NCI-H524 treated with DMSO at 0.1 percent for 48 hours (cell line): ENCODE data around the gene SYT7.
A peak's percentile ranks its signal among the peaks of the same experiment; 100 is the strongest.

ENCODE experiments used
- DNase-seq: peaks from one replicate; lab custom pipeline; 2025; lab: John Stamatoyannopoulos, UW

SYT7 gene

DNA sequence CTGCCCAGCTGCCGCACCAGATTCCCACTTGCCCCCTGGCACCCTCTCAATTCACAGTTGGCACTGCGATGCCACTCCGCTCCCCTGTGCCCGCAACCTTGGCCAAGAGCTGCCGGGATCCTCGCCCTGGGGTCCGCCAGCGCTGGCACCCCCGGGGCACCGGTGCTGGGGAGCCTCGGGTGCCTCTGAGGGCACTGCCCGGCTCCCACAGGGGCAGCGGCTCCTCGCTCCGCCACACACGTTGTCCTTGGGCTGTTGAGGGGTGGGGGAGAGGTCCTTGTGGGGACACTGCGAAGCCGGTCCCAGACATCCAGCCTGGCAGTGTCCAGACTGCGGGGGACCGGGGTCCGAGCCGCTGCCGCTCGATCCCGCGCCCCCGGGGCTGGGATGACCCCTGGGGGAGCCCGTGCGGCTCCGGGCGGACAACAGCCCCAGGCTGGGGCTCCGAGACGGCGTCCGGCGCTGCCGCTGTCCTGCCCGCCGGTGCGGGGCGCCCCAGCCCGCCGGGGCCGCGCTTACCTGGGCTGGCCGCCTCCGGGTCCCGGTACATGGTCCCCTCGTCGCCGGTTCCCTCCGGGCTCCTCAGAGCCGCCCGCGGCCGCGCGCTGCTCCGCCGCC, 496 bp downstream of the SYT7 start:
- DNase-seq, result no peak

DNA sequence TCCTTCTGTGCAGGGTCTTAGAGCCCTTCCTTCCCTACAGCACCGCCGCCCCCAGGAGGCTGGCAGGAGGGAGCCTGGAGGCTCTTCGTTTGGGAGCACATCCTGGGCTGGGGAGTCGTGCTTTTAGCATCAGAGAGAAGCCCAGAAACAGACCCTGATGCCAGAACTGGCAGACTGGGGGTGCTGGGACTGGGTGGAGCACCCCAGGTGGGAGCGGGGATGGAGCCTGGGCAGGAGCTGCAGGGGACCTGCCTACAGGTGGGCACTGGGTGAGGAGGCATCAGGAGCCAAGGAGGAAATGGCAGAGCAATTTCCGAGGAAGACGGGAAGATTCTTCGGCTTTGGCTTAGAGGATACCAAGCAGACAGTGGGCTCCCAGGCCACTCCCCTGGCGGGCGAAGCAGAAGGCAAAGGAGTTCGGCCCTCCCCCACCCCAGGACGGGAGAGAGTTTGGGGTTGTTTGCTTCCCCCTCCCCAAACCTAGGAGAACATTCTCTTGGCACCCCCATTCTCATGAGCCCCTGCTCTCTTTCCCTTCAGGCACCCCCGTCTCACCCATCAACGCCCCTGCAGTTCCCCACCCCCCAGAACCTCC, 1.1 kb downstream of the SYT7 start:
- DNase-seq, result no peak

DNA sequence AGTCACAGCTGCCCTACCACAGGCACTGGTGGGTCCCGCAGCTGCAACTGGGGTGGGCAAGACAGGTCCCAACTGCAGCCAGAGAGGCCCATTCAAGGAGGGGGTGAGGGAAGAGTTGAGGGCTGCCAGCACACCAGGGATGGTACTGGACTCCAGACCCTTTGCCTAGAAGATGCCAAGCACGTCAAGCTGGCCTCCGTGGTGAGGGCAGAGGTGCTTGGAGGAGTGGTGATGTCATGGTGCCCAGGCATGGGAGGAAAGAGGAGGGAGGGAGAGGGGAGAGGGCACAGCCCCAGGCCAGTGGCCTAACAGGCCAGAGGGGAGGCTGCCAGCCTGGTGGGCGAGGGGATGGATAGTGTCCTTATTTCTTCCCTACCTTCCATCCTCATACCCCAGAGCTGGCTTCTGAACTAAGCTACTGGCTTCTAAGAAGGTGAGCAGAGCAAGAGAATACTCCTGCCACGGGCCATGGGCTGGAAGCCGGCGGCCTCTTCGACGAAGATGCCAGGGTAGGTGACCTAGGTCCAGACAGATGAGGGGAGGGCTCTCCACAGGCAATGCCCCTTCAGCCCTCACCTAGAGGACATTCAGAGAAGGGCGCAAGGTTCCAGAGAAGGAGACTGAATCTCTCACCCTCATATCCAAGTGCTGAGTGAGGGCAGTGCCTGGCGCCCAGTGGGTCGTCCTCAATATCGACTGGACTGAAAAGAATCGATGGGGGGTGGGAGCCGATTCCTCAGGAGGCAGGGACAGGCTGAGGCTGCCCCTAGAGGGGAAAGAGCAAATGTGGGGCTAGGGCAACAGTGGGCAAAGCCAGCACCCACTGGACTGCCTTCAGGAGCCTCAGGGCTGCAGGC, 1.8 kb downstream of the SYT7 start:
- DNase-seq, result no peak

DNA sequence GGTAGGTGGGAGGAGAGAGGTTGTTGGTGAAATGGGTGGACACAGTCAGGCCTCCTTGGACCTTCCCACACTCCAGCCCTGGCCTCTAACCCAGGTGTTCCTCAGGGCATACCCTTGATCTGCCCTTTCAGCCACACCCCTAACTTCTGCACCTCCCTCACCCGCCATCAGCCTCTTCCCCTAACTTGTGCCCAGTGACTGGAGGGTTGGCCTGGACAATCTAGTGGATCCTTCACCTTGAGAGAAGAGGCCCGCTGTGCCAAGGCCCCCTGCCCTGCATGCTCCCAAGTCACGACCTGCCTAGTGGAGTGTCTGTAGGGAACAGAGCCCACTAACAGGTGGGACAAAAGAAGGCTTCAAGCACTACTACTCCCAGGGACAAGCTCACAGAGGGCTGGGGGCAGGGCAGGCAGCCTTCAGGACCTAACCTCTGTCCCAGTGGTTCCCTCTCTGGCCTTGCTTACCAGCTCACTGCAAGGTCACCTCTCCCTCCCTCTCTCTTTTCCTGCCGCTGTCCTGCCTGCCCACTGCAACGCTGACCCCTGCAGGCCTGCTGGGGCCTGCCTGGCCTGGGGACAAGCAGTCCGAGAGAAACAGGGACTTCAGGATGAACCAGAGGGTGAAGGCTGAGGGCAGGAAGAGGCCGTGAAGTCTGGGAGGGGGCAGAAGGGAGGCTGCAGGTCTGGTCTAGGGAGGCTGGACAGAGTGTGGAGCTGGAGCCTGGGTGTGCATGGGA, 3.3 kb downstream of the SYT7 start:
- no peak for DNase-seq

DNA sequence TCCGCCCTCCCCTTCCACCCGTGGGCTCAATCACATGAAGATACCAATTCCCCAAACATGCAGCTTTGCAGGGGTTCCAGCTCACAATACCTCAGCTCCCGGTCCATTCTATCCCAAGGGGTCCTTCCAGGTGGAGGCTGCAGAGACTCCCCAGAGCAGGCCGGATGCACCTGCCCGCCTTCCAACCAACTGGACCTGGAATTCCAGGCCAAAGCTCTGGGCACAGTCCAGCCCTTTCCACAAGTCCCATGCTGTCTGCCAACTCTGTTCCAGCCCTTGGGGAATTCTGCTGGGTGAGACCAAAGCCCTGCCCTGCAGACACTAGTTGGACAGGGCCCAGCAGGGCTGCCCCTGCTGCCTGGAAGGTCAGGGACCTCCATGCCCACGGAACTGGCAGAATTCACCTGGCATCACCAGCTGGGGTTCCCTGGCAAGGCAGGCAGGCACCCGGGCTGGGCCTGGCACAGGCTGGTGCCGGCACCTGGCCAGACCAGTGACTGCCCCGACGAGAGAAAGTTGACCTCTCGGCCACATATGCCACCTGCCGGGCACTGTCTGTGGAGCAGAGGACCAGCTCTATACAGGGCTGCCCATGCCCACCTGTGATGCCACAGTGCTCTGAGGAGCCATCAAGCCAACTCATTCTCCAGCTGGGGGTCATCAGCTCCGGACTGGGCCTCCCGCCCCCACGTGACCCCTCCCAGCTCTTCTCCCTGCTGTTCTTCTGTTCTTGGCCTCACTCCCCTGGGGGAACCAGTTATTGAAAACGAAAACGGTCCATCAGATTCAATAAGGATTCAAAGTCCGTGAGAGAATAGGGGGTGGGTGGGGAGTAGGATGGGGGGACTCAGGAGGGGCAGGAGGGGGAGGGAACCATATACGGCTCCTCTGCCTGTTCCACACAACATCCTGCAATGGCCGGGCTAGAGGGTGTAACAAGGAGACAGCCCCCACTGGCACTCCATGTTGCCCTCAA, 4.7 kb downstream of the SYT7 start:
- no peak for DNase-seq

DNA sequence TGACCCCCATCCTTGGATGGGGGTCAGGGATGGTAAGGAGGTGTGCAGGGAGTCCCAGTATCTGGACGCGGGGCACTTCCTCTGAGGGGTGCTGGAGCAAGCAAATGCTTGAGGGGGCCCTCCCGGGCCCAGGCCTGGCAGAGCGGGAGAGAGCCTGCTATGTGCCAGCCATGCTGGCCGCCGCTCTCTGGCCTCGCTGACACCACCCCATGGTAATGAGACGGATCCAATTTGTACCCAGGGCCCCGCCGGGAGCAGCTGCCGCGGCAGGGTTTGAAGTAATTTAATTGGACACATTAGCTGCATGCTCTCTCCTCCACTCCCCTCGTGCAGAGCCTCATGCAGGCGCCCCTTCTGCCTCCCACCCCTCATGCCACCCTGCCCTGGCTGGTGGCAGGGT, 6.3 kb downstream of the SYT7 start:
- no peak for DNase-seq

DNA sequence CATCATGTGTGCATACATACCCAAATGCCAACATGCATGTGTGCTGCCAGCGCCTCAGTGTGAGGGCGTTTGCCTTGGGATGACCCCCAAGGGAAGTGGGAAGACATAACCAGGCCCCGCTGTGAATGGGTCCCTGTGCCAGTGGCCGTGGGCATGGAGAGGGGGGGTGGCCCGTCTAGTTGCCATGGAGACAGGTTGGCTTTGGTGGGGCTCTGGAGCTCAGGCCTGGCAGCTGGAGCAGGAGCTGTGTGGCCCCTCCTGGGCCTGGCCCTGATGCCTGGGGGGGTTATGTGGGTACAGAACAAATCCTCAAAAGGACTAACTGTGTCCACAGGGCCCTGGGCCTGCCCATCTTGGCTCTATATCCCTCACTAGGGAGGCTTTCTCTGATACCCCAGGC, 8.0 kb downstream of the SYT7 start:
- no peak for DNase-seq

DNA sequence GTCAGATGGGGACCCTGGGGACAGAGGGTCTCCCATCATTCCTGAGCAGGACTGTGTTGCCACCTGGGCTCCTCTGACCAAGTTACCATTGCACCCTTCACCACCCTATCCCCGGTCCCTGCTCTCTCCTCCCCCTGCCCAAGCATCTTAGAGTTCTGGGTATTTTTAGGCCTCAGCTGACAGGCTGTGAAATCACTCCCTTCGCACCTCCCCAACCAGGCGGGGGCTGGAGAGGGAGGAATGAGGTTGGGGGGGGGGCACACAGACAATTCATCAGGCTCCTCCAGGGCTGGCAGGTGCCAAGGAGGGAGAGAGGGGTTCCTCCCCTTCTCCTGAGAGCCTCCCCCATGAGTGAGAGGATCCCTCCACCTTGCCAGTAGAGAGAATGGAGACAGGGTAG, 9.0 kb downstream of the SYT7 start:
- no peak for DNase-seq

DNA sequence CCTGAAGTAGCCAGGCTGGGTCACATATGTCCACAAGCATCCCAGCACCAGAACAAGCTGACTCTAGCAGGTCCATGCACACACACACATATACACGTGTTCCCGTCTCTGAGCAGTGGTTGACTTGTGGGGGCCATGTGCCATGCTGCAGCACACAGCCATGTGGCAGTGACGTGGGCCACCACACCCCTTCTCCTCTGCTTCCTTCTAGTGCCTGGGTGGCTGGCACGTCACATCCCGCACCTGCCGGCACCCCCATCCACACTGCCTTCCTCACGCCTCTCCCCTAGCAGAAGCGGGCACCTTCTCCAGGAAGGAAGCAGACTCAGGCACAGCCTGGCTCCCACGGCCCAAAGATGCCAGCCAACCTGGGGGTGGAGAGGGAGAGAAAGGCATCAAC, 9.5 kb downstream of the SYT7 start:
- no peak for DNase-seq

DNA sequence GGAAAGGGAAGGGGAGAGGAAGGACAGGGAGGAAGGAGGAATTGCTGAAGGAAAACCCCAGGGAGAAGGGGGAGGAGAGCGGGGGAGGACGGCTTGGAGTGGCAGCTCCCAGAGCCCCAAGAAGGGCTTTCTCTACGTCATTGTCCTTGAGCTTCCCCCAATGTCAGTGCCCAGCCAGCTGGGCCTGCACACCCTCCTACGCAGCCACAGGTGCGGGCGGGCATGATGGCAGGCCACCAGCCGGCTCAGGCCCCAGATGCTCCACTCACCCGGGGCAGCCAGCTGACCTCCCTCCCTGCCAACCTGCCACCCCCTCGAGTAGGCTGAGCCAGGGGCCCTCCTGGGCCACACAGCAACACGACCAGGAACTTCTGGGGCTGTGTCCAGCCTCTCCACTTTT, 11.2 kb downstream of the SYT7 start:
- DNase-seq, result no peak

DNA sequence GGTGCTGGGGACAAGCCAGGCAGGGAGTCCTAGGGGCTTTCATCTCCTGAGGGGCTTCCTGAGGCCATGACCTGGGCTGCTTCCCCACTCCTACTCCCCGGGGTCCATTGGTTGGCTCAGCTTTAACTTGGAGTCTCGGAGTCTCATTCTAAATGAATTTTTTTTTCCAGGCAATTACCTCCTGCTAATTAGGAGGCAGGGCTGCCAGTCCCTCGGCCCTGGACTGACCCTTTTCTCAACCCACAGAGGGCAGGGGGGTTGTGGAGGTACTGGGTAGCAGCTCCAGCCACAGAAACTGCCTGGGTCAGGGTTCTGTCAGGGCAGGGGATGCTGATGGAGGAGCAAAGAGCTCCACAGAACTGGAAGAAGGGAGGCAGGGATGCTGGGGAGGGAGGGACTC, 11.9 kb downstream of the SYT7 start:
- no peak for DNase-seq

DNA sequence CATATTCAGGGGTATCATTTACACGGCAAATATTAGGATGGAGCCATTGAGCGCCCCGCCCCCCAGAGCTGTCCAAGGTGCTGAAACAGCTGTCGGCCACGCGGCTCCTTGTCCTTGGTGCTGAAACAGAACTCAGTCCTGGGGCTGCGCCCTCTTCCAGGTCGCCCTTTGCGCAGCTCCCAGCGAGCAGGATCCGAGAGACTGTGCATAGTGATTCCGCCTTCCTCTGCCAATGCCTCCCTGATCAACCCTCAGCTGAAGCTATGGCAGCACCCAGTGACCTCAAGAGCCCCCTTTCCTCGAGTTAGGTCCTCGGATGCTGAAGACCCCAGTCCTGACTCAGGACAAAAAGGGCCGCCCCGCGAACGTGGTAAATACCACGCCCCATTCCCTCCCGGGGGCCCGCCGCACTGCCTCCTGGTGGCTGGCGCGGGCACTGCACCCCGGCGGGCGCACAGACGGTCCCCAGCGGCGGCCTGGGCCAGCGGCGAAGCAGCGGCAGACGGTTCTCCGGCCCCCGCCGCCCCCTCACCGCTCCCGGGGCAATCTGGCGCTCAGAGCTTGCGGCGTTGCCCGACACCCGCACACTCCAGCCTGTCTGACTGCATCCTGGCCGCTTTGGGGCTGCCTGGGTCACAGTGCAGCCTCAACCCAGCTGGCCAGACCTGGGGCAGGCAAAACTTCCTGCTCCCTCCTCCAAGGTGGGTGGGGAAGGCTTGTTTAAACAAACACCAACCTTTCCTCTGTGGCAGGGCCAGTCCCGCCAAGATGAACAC, 13.4 kb downstream of the SYT7 start:
- no peak for DNase-seq

DNA sequence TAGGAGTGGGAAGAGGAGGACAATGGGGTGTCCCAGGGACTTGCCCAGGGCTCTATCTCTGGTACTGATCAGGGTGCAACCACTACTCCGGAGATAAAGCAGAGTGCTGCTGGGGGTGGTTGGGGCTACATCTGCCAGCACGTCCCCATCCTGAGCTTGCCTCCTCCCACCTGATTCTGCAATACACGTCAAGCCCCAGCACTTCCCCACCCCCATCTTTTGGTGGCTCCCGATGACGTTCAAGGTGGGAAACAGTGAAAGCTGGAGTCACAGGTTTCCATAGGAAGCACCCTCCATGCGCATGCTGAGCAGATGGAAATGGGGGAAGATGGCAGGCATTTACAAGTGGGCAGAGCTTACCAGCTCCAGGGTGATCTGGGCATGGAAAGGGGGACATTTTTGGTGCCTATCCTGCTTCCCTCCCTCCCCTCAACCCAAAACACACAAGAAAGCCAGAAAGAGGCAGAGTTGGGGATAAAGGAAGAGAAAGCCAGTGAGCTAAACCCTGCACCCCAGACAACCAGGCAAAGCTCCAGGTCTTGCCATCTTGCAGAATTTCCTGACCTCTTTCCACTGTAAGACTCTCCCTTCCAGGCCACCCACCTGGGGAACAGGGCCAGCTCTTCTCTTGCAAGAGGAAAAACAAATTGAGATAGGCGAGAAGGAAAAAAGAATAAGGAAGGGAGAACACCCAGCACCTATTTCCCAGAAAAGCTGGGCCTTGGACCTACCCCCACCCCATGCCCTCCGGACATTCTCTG, 15.8 kb downstream of the SYT7 start:
- no peak for DNase-seq

DNA sequence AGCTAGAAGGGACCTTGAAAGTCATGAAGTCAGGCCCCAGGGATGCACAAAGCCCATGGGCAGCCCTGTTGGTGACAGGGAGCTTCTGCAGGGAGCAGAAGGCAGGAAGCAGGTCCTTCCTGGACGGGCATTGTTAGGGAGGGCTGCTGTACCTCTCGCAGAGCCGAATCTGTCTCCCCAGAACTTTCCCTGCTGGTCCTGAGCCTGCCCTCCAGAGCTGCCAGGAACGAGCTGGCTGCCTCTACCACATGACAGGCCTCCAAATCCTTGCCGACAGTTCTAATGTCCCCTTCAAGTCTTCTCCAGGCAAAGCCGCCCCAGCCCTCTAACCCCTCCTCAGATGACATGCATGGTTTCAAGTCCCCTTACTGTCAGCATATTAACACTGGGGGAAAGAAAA, 20.1 kb downstream of the SYT7 start:
- DNase-seq, result no peak

DNA sequence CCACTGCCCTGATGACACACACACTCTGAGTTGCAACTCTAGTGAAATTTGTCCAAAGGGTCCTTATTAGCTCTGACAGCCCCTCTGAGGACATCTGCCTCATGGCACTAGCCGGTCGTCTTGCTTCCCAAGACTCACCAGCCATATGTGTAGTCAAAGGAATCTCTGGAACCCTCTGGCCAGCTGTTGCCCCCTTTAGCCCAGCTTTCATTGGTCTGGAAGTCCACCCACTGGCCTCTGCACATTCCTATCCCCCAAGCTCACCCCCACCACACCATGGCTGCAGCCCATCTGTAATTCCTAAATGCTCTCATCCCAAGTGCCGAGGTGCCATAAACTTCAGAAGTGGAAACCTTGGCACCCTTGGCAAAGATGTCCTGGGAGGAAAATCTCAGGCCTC, 24.3 kb downstream of the SYT7 start:
- no peak for DNase-seq

DNA sequence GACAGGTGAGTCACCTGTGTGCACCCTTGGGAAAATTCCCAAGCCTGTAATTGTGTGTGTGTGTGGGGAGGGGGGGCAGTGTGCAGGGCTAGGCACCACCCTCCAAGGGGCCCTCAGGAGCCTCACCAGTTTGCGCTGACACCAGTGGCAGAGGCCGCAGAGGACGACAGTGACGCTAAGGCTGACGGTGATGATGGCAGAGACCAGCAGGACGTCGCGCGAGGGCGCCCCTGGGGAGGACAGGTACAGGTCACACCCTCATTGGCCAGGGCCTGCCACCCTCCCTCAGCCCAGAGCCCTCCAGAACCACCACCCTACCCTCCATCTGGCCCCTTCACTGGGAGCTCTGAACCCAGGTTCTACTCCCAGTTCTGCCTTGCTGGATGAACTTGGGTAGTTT, 24.9 kb downstream of the SYT7 start:
- no peak for DNase-seq

DNA sequence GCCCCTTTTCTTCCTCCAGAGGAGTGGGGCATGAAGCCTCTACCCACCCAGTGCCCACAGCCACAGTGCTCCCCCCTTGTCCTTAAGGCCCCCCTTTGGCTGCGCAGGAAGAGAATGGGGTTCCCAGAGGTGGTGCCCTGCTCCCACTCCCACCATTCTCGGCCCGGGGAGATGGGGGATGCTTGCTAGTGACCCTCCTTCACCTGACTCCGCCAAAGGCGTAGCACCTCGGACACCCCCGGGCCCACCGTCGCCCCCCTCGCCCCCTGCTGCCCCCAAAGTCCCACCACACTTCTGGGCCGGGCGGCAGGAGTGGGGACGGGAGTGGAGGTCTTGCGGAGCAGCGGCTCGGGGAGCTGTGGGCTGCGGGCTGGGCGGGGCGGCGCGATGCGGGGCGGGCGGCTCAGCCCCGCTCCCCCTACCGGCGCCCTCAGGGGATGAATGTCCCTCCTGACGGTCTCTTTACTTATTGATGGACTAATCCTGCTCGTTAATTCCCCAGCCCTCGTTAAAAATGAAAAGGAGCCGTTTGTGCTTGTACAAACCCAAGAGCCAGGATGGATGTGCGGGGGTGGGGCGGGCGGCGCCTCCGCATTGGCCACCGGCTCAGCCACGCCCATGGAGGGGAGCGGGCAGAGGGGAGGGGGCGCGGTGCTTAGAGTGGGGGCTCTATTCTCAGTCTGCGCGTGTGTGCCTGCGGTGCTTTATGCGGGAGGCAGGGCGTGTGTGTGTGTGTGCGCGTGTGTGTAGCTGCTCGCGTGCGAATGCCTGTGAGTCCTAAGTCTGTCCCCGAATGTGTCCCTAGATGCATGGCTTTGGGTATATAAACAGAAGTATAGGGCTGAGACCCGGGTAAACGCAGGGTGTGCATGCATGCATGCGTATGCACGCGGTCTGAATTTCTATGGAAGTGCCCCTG, 25.6 kb downstream of the SYT7 start:
- peak; percentile 50 for DNase-seq

DNA sequence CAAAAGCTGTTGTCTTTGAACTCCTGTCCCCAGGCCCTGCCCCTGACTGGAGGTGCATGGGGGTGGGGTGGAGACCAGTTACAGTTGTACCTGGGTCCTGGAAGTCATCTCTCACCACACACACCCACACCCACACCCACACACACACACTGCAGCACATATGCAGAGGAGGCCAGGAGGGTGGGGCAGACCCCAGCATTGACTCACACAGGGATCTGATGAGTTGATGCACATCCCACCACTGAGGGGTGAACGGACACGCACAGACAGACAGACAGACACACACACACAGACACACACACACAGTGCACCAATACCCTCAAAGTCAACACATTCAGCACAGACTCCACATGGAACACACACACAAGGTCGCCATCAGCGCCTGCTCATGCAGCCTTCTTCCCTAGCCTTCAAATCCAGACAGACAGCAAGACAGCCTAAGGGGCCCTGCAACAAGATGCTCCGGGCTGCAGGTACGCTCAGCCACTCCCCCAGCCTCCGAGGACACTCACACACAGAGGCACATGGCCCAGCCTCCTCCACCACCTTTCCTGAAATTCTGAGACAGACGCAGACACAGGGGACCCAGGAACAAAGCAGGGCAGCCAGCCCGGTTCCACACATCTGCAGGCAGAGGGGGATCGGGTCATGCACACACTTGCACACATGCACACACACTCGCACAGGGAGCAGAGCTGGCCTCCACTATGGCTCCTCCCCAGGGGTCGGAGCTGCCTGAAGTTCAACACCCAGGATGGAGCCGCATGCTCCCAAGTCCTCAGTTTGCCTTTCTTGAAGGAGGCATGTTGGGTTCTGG, 26.5 kb downstream of the SYT7 start:
- no peak for DNase-seq
